ENCODE data around the gene LCE1A.

LCE1A gene

DNA sequence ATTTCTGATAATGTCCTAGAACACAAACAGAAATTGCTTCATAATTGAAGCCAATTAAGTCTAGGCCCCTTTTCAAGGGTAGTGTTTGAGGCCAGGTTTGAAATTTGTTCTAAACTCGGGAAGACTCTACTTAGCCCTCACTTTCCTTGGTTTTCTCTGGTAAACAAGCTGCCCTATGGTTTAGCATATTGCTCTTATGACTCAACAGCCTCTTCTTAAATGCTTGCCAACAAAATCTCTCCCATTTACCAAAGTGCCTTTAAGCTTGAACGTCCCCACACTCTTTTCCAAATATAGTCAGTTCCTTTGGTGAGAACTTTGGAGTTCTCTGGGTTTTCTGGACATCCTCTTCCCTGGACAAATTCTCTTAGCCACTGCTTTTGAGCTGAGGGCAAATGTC, 9.6 kb downstream of the LCE1A start:
- H3K4me3 ChIP-seq (replicated peaks; ENCODE audit: low read depth, low read length), result no peak overlapping the region
- TF ChIP-seq, protein P1, sequence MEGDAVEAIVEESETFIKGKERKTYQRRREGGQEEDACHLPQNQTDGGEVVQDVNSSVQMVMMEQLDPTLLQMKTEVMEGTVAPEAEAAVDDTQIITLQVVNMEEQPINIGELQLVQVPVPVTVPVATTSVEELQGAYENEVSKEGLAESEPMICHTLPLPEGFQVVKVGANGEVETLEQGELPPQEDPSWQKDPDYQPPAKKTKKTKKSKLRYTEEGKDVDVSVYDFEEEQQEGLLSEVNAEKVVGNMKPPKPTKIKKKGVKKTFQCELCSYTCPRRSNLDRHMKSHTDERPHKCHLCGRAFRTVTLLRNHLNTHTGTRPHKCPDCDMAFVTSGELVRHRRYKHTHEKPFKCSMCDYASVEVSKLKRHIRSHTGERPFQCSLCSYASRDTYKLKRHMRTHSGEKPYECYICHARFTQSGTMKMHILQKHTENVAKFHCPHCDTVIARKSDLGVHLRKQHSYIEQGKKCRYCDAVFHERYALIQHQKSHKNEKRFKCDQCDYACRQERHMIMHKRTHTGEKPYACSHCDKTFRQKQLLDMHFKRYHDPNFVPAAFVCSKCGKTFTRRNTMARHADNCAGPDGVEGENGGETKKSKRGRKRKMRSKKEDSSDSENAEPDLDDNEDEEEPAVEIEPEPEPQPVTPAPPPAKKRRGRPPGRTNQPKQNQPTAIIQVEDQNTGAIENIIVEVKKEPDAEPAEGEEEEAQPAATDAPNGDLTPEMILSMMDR (IDR thresholded peaks at IDR 0.05; ENCODE audit: low read depth, low read length, missing control alignments), result no peak
- no peak for DNase-seq (ENCODE audit: extremely low read depth, low read depth)

DNA sequence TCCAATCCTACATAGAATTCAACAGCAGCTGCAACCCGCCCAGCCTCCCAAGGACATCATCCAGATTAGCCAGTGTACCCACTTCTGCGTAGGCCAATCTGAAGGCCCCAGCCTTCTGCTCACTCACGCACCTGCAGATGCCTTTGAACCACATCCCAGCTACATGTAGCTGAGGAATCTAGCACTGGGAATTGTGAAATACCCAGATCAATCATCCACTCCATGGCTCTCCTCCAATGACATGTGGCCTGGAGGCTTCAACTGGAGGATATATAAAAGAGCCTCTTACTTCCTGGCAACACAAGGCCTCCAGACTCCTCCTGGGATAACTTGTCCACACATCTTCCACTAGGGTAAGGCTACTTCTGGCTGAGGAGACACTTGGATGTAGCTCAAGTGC, 15.3 kb downstream of the LCE1A start, which contains the start of gene LCE6A:
LCE6A (plus strand) TSS at position 301 of the 400 bp plus-strand sequence. CDS start 665 bp downstream, outside the sequence.
- TF ChIP-seq, protein P1 (IDR thresholded peaks at IDR 0.05; ENCODE audit: low read depth, low read length, missing control alignments), result no peak
- DNase-seq (ENCODE audit: extremely low read depth, low read depth), result no peak
- H3K4me3 ChIP-seq (replicated peaks; ENCODE audit: low read depth, low read length), result no peak within 1 kb of the TSS

DNA sequence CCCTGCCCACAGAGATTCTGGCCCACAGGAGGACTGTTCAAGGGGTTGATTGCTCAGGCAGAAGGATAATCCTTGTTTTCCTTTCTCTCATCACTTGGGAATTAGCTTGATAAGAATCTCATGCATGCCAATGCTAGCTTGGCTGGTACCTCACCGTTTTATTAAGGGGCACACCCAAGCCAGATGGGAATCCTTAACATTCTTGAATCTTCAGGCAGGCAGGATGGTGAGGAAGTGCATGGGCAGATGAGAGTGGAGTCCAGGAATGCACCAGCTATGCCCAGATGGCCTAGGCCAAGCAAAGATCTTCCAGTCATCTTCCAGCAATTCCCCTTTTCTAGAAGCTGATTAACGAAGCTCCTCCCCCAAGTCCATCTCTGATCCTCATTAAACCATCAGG, 28.4 kb downstream of the LCE1A start:
- DNase-seq (ENCODE audit: extremely low read depth, low read depth), result no peak
- TF ChIP-seq, protein P1 (IDR thresholded peaks at IDR 0.05; ENCODE audit: low read depth, low read length, missing control alignments), result no peak
- no peak overlapping the region for H3K4me3 ChIP-seq (replicated peaks; ENCODE audit: low read depth, low read length)

DNA sequence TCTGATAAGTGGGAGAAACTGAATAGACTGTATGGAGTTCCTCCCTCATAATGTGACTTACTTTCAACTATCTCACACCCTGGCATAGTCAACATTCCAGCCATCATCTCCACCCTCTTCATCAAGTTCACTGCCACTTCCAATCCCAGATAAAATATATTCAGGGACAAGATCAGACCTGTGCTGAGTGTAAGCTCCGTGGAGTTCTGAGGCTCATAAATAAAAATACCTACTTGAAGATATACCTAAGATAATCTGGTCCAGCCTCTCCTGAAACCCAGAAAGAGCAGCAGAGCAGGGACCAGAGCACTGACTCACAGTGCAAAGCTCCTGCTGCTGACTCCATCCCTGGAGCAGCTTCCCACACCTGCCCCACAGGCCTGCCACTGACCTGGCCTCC, 30.8 kb downstream of the LCE1A start:
- TF ChIP-seq, protein P1 (IDR thresholded peaks at IDR 0.05; ENCODE audit: low read depth, low read length, missing control alignments), result no peak
- H3K4me3 ChIP-seq (replicated peaks; ENCODE audit: low read depth, low read length), result no peak overlapping the region
- no peak for DNase-seq (ENCODE audit: extremely low read depth, low read depth)

DNA sequence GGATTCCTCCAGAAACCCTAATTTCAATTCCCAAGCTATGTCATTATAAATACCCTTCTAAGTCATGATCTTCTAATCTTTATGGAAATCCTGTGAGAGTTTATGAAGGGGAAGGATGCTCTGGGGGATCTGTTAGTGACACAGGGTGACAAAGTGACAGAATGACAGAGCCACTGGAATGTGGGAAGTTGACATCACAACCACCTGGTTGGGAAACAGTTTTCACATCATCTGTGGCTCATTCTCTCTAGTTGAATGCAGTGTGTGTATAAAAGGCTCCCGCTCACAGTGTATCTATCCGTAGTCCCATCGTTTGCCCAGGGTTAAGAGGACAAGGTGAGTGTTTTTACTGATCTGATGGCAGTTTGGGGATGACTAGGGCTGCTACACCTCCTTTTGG, 32.4 kb downstream of the LCE1A start, which contains the start of gene LCE7A:
LCE7A (plus strand) TSS at position 301 of the 400 bp plus-strand sequence. CDS start 702 bp downstream, outside the sequence.
- TF ChIP-seq, protein P1 (IDR thresholded peaks at IDR 0.05; ENCODE audit: low read depth, low read length, missing control alignments), result no peak
- H3K4me3 ChIP-seq (replicated peaks; ENCODE audit: low read depth, low read length), result no peak within 1 kb of the TSS
- no peak for DNase-seq (ENCODE audit: extremely low read depth, low read depth)

DNA sequence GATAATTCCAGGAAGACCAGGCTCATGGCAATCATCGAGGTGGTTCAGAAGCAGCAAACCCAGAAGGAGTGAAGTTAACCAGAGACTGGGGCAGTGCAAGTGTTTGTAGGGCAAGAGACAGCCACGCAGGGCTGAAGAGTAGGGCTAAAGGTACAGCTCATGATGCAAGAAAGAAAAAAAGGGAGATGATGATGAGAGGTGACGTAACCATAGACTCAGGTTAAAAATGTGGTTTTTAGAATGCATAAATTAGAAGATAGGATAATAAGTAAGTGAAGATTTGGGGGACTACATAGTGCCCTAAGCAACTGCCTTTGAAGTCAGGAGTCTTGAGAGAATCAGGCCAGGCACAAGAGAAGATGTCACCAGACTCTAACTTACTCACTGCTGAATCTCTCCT, 32.9 kb downstream of the LCE1A start:
- TF ChIP-seq, protein P1 (IDR thresholded peaks at IDR 0.05; ENCODE audit: low read depth, low read length, missing control alignments), result no peak
- no peak overlapping the region for H3K4me3 ChIP-seq (replicated peaks; ENCODE audit: low read depth, low read length)
- no peak for DNase-seq (ENCODE audit: extremely low read depth, low read depth)

DNA sequence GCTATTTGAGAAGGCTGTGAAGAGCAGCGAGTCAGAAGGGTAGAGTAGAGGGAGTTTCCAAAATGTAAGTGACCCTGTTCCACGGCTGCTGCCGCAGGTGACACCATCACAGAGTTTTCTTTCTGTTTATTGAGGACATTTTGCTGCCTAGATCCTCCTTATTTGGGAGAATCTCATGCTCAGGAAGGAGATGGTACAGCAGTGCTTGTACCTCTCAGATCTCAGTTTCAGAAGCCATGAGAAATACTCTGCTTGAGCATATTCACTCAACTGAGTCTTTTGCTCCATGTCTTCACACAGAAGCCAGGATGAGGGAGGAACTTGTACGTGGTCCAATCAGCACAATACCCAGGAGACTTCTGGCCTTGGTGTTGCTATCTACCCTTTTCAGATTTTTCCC, 34.1 kb downstream of the LCE1A start:
- DNase-seq (ENCODE audit: extremely low read depth, low read depth), result no peak
- no peak overlapping the region for H3K4me3 ChIP-seq (replicated peaks; ENCODE audit: low read depth, low read length)
- TF ChIP-seq, protein P1 (IDR thresholded peaks at IDR 0.05; ENCODE audit: low read depth, low read length, missing control alignments), result no peak
